CD4-positive, alpha-beta T cell treated with Interleukin-4 for 4 hours (primary cell): ENCODE data around the gene PLXDC1.
A peak's percentile ranks its signal among the peaks of the same experiment; 100 is the strongest.

ENCODE experiments used
- DNase-seq: peaks from one replicate; pipeline ENCODE4 v3.0.0-alpha.2; 2020

PLXDC1 gene

DNA sequence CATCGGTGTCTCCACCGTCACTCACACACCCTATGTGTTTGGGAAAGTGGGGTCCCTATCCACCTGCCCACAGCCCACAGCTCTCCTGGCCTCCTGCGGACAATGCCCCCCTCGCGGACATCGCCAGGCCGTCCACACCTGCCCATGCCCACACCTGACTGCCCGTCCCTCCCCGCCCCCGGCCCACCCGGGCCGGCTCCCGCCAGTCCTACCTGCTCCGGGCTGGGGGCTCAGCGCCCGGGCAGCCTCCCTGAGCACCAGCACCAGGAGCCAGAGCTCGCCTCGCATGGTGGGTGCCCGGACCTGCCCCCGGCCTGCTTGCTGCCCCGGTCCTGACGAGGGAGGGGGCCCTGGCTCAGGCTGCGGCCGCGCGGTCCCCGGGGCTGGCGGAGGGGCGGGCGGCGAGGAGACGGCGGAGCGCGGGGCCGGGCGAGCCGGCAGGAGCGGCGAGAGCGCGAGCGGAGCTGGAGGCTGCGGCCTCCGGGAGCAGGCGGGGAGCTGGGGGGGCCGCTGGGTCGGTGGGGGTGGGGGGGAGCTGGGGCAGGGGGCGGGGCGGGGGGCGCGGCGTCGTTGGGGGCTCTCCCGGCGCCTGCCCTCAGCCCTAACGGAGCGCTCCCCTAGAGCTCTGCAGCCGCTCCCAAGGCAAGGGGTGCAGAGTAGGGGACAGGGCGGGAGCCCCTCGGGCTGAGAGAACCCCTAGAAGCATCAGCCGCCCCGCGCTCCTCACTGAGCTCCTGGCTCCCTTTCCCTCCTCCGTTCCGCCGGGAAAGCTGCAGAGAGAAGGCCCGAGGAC, at the start of gene PLXDC1:
Gene PLXDC1 (minus strand): TSS at position 488 of the 793 bp plus-strand sequence. CDS start 200 bp downstream, at position 288.
- no peak for DNase-seq

DNA sequence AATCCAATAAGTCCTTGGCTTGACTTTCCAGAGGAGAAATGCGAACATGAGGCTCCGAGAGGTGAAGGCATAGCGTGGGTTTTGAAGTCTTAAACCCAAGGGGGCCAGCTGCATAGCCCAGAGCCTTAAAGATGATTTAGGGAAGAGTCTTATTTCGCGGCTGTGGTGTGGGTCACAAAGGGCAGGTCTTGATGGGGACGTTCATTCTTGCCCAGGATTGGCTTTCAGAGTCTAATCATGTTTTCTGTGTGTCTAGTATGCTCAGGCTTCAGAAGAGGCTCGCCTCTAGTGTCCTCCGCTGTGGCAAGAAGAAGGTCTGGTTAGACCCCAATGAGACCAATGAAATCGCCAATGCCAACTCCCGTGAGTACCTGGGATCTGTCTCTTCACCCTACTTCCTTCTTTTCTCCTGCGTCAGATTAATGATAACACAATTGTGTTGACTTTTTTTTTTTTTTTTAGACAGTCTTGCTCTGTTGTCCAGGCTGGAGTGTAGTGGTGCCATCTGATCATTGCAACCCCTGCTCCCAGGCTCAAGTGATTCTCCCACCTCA, 49.6 kb upstream of the PLXDC1 start:
- no peak for DNase-seq

DNA sequence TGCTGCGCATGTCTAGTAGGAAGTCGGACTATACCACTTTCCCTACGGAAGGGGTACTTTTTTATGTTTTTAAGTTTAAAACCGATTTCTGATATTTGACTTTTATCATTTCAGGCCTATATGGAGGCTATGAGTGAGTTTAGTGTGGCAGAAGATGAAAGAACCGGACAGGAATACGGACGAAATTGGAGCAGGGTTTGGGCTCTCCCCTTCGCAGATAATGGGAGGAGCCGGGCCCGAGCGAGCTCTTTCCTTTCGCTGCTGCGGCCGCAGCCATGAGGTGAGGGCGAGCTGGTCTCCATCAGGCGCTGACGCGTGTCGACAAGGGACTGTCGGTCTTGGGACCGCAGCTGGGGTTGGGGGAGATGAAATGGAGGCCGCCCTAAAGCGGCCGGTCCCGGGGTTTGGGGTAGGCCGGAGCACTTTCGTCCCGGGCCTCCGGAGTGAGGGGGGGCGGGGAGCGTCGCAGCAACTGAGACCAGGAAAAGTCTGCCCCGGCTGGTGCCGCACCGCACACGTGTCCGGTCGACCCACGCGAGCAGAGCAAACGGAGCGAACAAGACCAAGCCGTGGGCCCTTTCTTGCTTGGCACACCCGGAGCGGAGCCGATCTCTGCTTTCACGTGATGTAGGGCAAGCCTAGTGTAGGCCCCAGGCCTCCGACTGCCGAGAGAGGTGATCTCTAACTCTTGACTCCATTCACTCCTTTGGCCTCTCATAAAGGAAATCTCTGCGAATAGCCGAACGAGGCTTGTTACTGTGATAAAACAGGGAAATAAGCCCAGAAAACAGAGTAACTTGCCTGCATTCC, 48.8 kb upstream of the PLXDC1 start, which contains the start of gene RPL19:
Gene RPL19 (plus strand): TSS at position 214 of the 810 bp plus-strand sequence. CDS start 62 bp downstream, at position 276.
- no peak for DNase-seq

DNA sequence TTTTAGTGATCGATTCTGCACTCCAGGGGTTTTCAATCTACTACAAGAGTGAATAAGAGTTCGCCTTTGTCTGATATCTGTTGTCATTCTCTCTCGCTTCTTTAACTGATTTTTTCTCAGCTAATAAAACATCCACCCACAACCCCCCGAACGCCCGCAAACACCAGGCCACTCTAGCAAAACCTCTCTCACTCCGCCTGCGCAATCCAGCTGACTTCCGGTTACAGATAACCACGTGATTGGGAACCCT, 48.3 kb upstream of the PLXDC1 start:
- peak; percentile 91 for DNase-seq

DNA sequence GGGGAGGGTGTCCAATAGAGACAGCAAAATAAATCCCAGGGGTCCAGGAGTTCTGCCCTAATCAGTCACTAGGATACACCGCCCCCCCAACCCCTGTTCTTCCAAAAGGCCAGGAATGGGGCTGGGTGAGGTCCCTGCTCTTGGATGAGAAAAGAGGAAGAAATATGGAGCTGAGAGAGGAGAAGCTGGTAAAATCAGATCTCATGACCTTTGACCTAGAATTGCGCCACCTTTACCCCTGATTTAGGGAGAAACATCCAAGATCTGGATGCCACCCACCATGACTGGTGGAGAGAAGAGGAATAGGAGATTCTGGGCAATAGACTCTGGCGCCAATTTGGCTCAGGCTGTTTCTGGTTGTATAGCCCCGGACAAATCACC, 46.7 kb upstream of the PLXDC1 start:
- DNase-seq, result no peak

DNA sequence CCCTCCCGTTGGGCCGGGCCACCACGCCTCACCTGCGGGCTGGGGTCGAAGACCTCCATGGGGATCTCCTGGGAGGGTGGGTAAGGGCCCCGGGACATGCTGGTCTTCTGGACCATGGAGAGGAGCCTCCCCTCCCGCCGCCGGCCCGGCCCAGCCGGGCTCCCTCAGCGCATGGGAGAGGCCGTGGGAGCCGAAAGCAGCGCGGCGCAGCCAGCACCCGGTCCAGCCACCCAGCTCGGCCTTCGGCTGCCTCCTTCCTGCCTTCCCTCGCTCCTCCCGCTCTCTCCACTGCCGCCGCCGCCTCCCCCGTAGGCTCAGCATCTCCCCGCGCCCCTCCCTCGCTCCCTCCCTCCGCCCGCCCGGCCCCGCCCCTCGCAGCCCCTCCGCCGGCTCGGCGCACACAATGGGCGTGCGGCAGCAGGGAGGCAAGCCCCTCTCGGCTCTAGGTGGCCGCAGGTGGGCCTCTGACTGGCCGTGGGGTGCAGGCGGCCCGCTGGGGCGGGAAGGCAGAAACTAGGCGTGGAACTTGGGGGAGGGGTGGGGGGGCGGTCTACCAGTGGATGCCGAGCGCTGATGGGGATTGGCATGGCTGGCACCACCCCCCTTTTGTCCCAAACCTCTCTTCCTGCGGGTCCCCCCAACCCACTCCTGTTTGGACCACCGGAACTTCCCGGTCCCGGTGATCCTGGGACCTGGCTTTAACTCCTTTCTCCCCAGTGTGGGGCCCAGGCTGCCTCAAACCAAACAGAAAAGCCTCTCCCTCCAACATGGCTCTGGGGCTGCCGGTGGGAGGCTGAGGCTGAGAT, 46.1 kb upstream of the PLXDC1 start, which contains the start of gene CACNB1:
Gene CACNB1 (minus strand): TSS at position 290 of the 806 bp plus-strand sequence. CDS start 174 bp downstream, at position 116.
- DNase-seq, result peak; percentile 53

DNA sequence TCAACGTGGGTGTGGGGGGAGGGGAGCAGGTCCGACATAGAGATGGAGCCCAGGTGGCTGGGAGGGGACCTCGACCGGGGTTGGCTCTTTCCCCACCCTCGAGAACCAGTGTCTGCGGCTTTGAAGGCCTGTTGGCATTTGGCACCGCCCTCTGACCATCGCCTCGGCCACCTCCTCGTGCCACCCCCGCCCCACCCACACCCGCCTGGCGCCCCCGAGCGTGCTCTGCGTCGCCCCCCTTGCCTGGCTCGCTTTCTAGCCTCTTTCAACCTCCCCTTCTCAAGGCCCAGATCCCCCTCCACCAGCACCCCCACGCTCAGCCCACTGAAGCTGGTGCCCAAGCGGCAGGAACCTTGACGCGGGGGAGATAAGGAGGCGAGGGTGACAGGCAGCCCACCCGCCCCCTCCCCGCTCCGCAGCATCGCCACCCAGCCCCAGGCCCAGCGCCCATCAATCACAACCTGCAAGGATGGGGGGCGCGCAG, 45.4 kb upstream of the PLXDC1 start:
- DNase-seq, result no peak

DNA sequence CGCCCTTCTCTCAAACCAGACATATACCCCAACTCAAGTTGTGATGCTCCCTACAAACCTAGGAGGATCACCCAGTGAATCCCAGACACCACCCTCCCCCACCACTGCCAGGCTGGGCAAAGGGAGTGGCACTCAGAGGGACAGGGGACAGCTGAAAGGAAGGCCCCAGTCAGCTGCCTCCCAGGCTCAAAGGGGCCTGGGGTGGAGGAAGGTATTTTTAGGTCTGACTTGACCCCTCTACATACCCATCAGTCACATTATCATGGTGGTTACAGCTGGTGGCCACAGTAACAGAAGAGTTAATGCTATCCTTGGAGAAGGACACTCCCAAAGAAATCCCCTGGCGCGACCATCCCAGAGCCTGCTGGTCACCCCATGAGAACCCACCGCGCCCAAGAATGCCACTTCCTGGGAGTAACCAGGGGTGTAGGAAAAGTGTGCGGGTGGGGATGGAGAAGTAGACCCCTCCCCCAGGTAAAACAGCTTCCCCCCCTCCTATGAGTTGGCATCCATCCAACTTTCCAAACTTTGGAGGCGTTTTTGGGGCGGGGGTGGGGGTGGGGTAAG, 44.9 kb upstream of the PLXDC1 start:
- DNase-seq, result no peak

DNA sequence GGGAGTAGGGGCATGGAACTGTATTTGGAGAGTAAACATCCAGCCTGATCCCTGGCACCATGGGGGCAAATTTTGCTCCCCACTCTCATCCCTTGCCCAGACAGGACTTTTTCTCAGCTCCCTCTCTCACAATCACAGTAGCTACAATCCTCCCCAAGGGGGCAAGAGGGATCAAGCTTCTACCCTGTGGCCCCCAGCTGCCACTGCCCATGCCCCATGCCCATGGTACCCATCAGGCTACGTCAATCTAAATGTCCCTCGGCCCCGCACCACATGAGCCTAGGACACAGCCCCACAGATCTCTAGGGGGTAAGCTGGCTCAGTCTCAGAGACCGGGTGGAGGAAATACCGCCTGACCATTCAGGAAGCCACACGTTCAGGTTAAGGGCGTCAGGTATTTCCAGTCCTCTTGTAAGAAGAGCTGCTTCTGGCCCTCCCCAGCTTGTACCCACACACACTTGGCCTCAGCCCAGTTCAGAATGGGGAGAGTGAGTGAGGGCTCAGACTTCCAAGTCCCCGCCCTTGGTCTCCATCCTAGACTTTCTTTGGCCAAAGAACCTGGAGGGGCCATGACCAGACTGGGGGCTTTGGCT, 44.2 kb upstream of the PLXDC1 start:
- peak; percentile 26 for DNase-seq

DNA sequence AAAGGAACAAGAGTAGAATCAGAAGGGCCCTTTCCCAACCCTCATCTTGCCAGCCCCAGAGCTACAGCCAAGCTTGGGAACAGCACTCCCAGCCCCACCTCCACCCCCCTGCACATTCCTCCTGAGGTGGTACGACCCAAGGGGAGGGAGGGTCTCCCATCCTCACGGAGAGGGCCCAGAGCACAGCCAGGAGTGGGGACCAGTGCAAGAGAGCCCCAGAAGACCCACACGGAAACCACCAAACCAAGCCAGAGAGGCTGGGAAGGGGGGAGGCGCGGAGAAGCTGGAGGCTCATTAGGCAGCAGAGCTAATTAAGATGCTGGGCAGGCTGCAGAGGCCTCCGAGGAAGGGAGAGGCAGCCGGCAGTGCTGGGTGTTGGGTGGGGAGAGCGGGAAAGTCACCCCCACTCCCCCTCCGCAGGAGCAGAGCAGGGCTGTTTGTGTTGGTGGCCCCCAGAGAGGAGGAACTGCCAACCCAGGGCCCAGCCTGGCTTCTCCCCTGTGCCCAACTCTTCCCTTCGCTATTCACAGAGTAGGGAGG, 43.6 kb upstream of the PLXDC1 start:
- no peak for DNase-seq

DNA sequence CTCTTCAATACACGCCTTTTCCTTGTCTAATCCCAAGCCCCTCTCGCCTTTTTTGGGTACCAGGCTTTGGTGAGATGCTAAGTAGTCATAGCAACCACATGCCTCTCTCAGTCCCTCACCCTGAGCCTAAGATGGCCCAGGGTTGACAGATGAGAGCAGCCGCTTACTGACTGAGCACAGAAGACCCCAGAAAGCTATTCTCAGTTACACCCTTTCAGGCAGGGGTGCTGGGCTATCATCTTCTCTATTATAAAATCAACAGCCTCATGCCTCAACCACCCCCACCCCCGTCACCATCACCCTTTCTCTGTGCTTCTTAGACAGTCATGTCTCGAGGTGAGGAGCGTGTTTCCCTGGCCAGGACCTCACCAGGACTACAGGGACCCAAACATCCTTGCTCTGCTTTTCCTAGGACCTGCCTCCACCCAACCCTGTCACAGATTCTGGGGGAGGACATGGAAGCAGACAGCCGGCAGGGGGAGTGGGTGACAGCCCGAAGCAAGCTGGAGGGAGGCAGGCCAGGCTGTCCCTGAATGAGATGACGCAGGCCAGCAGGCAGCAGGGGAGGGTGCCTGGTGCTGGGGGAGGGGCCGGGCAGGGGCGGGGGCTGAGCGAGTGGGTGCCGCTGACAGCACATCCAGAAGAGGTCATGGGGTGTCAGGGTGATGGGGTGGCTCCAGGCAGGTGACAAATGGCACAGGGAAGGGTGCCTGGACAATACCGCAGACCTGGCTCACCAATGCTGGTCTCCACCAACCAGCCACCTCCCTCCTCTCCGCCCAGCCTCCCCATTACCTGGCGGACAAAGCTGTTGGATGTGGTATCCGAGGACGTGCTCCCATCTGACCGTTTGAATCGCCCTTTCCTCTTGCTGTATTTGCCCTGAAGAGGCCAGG, 42.9 kb upstream of the PLXDC1 start:
- DNase-seq, result no peak

DNA sequence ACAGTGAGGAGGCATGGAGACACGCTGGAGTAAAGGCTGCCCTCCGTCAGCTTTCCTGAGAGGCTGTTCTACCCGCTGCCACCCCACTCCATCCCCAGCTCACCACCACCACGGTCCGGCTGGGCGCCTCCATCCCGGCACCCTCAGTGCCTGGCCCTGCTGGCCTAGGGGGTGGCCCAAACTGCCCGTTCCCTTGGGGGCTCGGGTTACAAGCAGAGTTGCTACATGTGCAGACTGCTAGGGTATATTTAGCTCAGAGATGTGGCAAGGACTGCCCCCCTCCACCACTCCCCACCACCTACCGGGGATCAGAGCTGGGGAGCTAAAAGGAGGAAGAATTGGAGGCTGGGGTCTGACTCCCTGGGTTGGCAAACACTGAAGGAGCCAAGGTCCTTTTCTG, 41.9 kb upstream of the PLXDC1 start:
- DNase-seq, result no peak

DNA sequence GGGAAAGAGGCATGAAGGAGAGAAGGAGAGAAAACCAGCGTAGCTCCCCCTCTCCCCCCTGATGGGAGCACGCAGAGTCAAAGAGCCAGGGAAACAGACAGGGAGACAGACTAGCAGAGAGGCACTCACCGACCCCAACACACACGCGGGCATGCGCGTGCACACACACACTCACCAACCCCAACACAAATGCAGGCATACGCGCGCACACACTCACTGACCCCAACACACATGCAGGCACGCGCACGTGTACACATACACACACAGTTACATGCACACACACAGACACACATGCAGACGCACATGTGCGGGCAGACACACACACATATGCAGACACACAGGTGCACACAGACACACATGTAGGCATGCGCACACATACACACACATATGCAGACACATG, 41.5 kb upstream of the PLXDC1 start:
- DNase-seq, result no peak

DNA sequence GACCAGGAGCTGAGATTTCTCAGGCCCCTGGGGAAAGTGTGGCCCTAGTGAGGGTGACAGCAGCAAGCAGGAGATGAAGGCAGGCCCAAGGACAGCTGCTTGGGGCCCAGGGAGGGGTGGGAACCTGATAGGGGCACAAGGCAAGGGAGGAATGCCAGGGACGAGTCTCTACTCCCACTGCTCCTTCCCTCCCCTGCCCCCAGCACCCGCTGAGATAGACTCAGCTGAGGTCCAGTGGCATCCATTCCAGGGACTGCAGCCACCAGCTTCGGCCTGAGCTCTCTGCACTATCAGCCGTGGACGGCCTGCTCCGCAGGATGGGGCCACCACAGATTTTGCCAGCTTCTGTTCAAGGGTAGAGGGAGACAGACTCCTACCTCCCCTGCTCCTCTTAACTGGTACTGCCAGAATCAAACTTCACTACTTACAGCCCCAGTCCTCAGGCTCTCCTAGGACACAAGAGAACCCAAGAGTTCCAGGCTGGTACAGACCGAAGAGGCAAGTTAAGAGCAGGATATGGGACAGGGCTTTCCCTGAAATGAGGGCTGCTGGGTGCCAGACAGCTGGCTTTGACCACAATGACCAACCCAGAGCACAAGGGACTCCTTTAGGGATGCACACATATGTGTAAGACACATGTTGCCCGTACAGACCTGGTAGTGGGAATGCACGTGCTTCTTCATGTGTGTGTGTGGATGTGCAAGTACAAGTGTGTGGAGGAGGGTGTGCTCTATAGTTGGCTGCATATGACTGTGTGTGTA, 40.5 kb upstream of the PLXDC1 start:
- DNase-seq, result no peak

DNA sequence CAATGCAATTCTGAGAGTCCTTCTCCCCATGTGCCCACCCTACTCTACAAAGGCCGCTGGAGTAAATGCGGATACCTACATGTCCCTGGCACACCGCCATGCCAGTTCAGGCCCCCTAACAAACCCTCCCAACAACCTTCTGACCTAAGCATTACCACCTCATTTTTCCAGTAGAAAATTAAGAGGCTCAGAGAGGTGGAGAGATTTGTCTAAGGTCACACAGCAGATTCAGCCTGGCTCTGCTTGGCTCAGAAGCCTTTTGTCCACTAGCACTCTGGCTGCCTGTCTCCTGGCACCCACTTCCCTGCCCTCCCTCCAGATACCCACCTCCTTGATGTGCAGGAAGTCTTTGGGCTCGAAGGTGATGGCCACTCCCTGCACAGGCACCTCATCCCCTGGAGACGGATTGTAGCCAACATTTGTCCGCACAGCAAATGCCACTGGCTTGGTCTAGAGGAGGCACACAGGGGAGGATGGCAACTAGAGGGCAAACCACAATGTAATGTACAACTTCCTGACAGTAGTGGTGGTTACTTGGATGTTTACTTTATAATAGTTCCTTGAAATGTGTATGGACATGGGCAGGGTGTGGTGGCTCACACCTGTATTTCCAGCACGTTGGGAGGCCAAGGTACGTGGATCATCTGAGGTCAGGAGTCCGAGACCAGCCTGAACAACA, 35.9 kb upstream of the PLXDC1 start:
- no peak for DNase-seq

DNA sequence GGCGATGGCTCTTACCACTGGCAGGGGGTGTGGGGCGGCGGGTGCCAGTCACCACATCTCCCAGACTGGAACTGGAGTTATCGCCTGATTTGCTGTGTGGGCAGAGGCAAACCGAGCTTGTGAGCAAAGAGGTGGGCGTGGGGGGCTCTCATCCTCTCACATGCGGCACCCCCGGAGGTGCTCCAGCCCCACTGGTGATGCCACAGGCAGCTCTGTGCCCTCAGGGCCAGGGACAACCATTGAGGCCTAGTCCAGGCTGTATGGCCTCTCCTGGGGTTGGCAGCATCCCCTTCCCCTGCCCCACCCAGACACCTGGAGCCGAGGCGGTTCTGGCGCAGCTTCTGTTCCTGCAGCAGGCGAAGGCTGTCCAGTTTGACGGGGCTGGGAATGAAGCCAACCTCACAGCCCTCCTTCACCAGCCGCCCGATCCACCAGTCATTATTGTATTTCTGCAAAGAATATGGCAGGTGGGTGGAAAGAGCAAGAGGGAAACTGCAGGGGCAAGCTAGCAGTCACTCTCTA, 35.1 kb upstream of the PLXDC1 start:
- no peak for DNase-seq

DNA sequence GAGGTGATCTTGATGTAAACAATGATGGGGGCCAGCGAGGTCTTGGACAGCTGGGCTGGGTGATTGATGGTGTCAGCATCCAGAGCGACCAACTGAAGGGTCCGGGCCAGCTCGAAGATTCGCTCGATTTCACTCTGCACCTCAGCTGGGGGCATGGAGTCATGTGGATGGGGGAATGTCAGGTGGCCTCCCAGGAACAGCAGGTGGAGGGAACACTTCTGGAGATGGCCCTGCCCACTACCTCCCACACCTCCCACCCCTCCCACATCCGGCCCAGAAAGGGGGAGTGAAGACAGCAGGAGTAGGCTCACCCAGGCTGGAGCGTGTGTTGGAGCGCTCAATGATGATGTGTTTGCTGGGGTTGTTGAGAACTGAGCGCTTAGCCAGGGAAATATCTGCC, 32.3 kb upstream of the PLXDC1 start:
- DNase-seq, result no peak

DNA sequence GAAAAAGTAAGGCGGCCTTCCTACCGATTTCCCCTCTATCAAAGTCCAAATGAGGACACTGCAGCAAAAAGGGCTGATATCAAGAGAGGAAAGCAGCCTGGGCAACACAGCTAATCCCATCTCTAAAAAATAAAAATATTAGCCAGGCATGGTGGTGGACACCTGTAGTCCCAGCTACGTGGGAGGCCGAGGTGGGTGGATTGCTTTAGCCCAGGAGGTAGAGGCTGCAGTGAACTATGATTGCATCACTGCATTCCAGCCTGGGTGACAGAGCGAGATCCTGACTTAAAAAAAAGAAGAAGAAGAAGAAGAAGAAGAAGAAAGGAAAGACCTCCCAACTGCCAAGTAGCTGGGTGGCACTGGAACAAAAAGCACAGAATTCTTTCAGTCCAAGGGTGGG, 31.6 kb upstream of the PLXDC1 start:
- no peak for DNase-seq

DNA sequence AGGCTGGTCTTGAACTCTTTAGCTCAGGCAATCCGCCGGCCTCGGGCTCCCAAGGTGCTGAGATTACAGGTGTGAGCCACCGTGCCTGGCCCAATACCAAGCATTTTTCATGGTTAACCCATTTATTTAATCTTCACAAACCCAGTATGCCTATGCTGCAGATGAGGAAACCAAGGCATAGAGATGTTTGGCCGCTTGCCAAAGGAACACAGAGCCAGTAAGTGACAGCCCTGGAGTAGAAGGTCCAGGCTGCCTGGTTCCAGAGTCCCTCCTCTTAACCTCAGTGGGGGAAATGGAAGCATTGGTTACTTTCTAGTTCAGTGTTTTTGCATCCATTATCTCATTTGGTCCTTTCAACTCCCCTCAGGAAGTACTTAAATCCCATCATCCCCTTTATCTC, 29.9 kb upstream of the PLXDC1 start:
- no peak for DNase-seq
